CMK (cell line): Measurements from ENCODE around the gene GCK.
"Not testable (repeated sequence)": the region's sequence is repeated elsewhere in the genome, so short reads cannot be mapped to it uniquely, and the experiment has no call there.

Experiments
- DNase-seq: peaks from one replicate; pipeline ENCODE4 v3.0.0-alpha.2; 2010; ENCODE audit warnings: low read depth

Gene GCK

GRCh38 chr7:44141221-44141850, 47.9 kb downstream of the GCK start, which contains the start of gene MYL7:
Gene MYL7 (minus strand): TSS chr7:44141332. CDS start chr7:44141305, 27 bp downstream.
- DNase-seq, result no peak

- DNase-seq, result no peak
Observed at GRCh38 chr7:44140341-44140740, 48.9 kb downstream of the GCK start.

GRCh38 chr7:44139311-44140010, 49.8 kb downstream of the GCK start:
- DNase-seq, result no peak

GRCh38 chr7:44138698-44139097, 50.5 kb downstream of the GCK start:
- DNase-seq, result no peak

GRCh38 chr7:44136731-44137130, 52.5 kb downstream of the GCK start:
- no peak for DNase-seq

- no peak for DNase-seq
Observed at GRCh38 chr7:44134943-44135628, 54.2 kb downstream of the GCK start.

- DNase-seq, result no peak
Observed at GRCh38 chr7:44133295-44133694, 55.9 kb downstream of the GCK start.

- DNase-seq, result no peak
Observed at GRCh38 chr7:44132039-44132438, 57.2 kb downstream of the GCK start.

GRCh38 chr7:44131173-44132029, 57.8 kb downstream of the GCK start:
- DNase-seq, result no peak

- DNase-seq, result no peak
Observed at GRCh38 chr7:44128721-44129582, 60.3 kb downstream of the GCK start.

- no peak for DNase-seq
Observed at GRCh38 chr7:44127161-44127560, 62.1 kb downstream of the GCK start.

GRCh38 chr7:44126574-44126973, 62.7 kb downstream of the GCK start:
- DNase-seq, result not testable (repeated sequence)

- no peak for DNase-seq
Observed at GRCh38 chr7:44124822-44125202, 64.4 kb downstream of the GCK start.

GRCh38 chr7:44123190-44124003, 65.8 kb downstream of the GCK start, which contains the start of gene POLD2:
Gene POLD2 (minus strand): TSS chr7:44123548. CDS start chr7:44122053, 1,495 bp downstream.
- peak; percentile 83 for DNase-seq

GRCh38 chr7:44122529-44122928, 66.7 kb downstream of the GCK start:
- no peak for DNase-seq

- DNase-seq, result no peak
Observed at GRCh38 chr7:44121761-44122420, 67.3 kb downstream of the GCK start.

- no peak for DNase-seq
Observed at GRCh38 chr7:44120395-44120794, 68.8 kb downstream of the GCK start.

- DNase-seq, result no peak
Observed at GRCh38 chr7:44119829-44120380, 69.3 kb downstream of the GCK start.

GRCh38 chr7:44117801-44118429, 71.3 kb downstream of the GCK start:
- no peak for DNase-seq
